ENCODE data around the gene CRBN. TPM values are rescaled to one million over a fixed set of nuclear protein-coding genes. Genes with fewer than 3 reads are reported as not detected.

Gene CRBN
- total RNA-seq, 1 donor from 2014 or later: 42.6 TPM

- peaks cover 6% of the 10 kb centered on the region for H3K4me1 Mint-ChIP-seq (ENCODE audit: unreplicated experiment)
- no peak for TF ChIP-seq CTCF (IDR thresholded peaks at IDR 0.05)
- H3K27ac Mint-ChIP-seq (ENCODE audit: unreplicated experiment): no peak overlapping the region
- no peaks in the 10 kb centered on the region for H3K9me3 Mint-ChIP-seq (ENCODE audit: unreplicated experiment)
- H3K36me3 Mint-ChIP-seq (ENCODE audit: unreplicated experiment): peaks cover 41% of the 10 kb centered on the region
- no peak overlapping the region for H3K4me3 Mint-ChIP-seq (ENCODE audit: unreplicated experiment)
- DNase-seq (ENCODE audit: extremely low spot score, unreplicated experiment): no peak
- H3K27me3 Mint-ChIP-seq (ENCODE audit: unreplicated experiment): no peaks in the 10 kb centered on the region
Measured at GRCh38 chr3:3157484-3157883, 22.0 kb downstream of the CRBN start.

- no peak for TF ChIP-seq CTCF (IDR thresholded peaks at IDR 0.05)
- no peaks in the 10 kb centered on the region for H3K27me3 Mint-ChIP-seq (ENCODE audit: unreplicated experiment)
- DNase-seq (ENCODE audit: extremely low spot score, unreplicated experiment): no peak
- H3K36me3 Mint-ChIP-seq (ENCODE audit: unreplicated experiment): peaks cover 57% of the 10 kb centered on the region
- no peaks in the 10 kb centered on the region for H3K4me1 Mint-ChIP-seq (ENCODE audit: unreplicated experiment)
- H3K9me3 Mint-ChIP-seq (ENCODE audit: unreplicated experiment): no peaks in the 10 kb centered on the region
- no peak overlapping the region for H3K4me3 Mint-ChIP-seq (ENCODE audit: unreplicated experiment)
- H3K27ac Mint-ChIP-seq (ENCODE audit: unreplicated experiment): no peak overlapping the region
Measured at GRCh38 chr3:3154879-3155610, 24.4 kb downstream of the CRBN start.

- no peak for DNase-seq (ENCODE audit: extremely low spot score, unreplicated experiment)
- Mint-ChIP-seq H3K27ac (ENCODE audit: unreplicated experiment) (no peak overlapping the region), H3K27me3 (ENCODE audit: unreplicated experiment) (no peaks in the 10 kb centered on the region), H3K36me3 (ENCODE audit: unreplicated experiment) (peaks cover 53% of the 10 kb centered on the region), H3K4me3 (ENCODE audit: unreplicated experiment) (no peak overlapping the region), H3K4me1 (ENCODE audit: unreplicated experiment) (no peaks in the 10 kb centered on the region), H3K9me3 (ENCODE audit: unreplicated experiment) (no peaks in the 10 kb centered on the region)
- TF ChIP-seq CTCF (IDR thresholded peaks at IDR 0.05): no peak
Measured at GRCh38 chr3:3151513-3151912, 28.0 kb downstream of the CRBN start.

- no peaks in the 10 kb centered on the region for H3K27me3 Mint-ChIP-seq (ENCODE audit: unreplicated experiment)
- H3K4me1 Mint-ChIP-seq (ENCODE audit: unreplicated experiment): no peaks in the 10 kb centered on the region
- H3K9me3 Mint-ChIP-seq (ENCODE audit: unreplicated experiment): no peaks in the 10 kb centered on the region
- H3K36me3 Mint-ChIP-seq (ENCODE audit: unreplicated experiment): peaks cover 58% of the 10 kb centered on the region
- DNase-seq (ENCODE audit: extremely low spot score, unreplicated experiment): no peak
- H3K4me3 Mint-ChIP-seq (ENCODE audit: unreplicated experiment): no peak overlapping the region
- H3K27ac Mint-ChIP-seq (ENCODE audit: unreplicated experiment): no peak overlapping the region
- no peak for TF ChIP-seq CTCF (IDR thresholded peaks at IDR 0.05)
Measured at GRCh38 chr3:3149560-3149959, 29.9 kb downstream of the CRBN start.

- H3K4me3 Mint-ChIP-seq (ENCODE audit: unreplicated experiment): no peak overlapping the region
- DNase-seq (ENCODE audit: extremely low spot score, unreplicated experiment): no peak
- no peak overlapping the region for H3K27ac Mint-ChIP-seq (ENCODE audit: unreplicated experiment)
- H3K9me3 Mint-ChIP-seq (ENCODE audit: unreplicated experiment): no peaks in the 10 kb centered on the region
- H3K36me3 Mint-ChIP-seq (ENCODE audit: unreplicated experiment): peaks cover 55% of the 10 kb centered on the region
- H3K27me3 Mint-ChIP-seq (ENCODE audit: unreplicated experiment): no peaks in the 10 kb centered on the region
- no peak for TF ChIP-seq CTCF (IDR thresholded peaks at IDR 0.05)
- H3K4me1 Mint-ChIP-seq (ENCODE audit: unreplicated experiment): no peaks in the 10 kb centered on the region
Measured at GRCh38 chr3:3145831-3146230, 33.7 kb downstream of the CRBN start.
